Left ventricle myocardium inferior (tissue), 1 donor: ENCODE measurements around the gene SYTL3. TPM values are rescaled to one million over a fixed set of nuclear protein-coding genes. Genes with fewer than 3 reads are reported as not detected.
A peak's percentile ranks its signal among the peaks of the same experiment; 100 is the strongest.
"Not testable (repeated sequence)": the region's sequence is repeated elsewhere in the genome, so short reads cannot be mapped to it uniquely, and the experiment has no call there.

Source experiments
- DNase-seq: peaks from one replicate; pipeline ENCODE4 v3.0.0-alpha.2; 2020
- H3K27ac ChIP-seq: fragments of 200-600 bp; replicated peaks from 2 replicates; pipeline ENCODE4 v1.8.0; 2021
- H3K27me3 ChIP-seq: fragments of 200-600 bp; 2 replicates; pipeline ENCODE4 v1.8.0; 2021; ENCODE audit warnings: low read depth
- H3K36me3 ChIP-seq: fragments of 200-600 bp; 2 replicates; pipeline ENCODE4 v1.8.0; 2021
- H3K4me1 ChIP-seq: fragments of 200-600 bp; 2 replicates; pipeline ENCODE4 v1.8.0; 2021
- H3K4me3 ChIP-seq: fragments of 200-600 bp; 2 replicates; pipeline ENCODE4 v1.8.0; 2021; ENCODE audit warnings: mild to moderate bottlenecking, moderate library complexity
- H3K9me3 ChIP-seq: fragments of 200-600 bp; replicated peaks from 2 replicates; pipeline ENCODE4 v1.8.0; 2021
- intact Hi-C: fragments of 100-400 bp; cut with micrococcal nuclease; formaldehyde crosslinking; loops from one replicate; pipeline ENCODE4 v1.11.0; 2022
- total RNA-seq: library from RNA; stranded (reverse); fragmentation: NEBNext Ultra II Directional; extraction: Animal tissue kit (Norgen Biotek cat#: 25700); gene quantifications from one replicate; pipeline ENCODE4 v1.2.1, GENCODE V29; 2021
- TF ChIP-seq, protein P1 (sequence below): fragments of 200-600 bp; IDR thresholded peaks from 2 replicates; pipeline ENCODE4 v1.8.0; 2021; ENCODE audit warnings: antibody characterized with exemption, mild to moderate bottlenecking, borderline replicate concordance
- donor health status: DM: no; HTN: yes; CAD: no; lungs with severe emphysema.

The SYTL3 gene
- total RNA-seq, 1 donor from 2014 or later, result 11.2 TPM

- no peaks in the 10 kb centered on the region for H3K36me3 ChIP-seq
- intact Hi-C loops, result no loop called here
These were observed 45.1 kb downstream of the SYTL3 start for GRCh38 chr6:158694913-158695312.

DNA sequence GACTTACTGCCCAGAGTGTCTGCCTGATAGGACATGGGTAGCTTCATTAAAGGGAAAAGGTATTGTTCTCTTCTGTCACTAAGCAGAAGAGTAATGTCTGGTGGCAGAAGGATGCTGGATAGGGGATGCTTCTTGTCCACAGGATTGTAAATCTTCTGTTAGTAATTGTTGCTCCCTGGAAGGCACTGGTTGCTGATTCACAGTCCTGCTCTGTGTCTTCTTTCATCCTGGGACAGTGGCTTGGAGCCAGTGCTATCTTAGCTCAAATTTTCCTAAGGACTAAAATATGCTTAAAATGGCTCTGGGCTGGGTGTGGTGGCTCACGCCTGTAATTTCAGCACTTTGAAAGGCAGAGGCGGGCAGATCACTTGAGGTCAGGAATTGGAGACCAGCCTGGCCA is 48.0 kb downstream of the SYTL3 start:
- Histone ChIP-seq H3K4me3 (no peak overlapping the region), H3K9me3 (no peaks in the 10 kb centered on the region), H3K4me1 (no peaks in the 10 kb centered on the region), H3K27ac (no peak overlapping the region), H3K27me3 (no peaks in the 10 kb centered on the region), H3K36me3 (no peaks in the 10 kb centered on the region)
- intact Hi-C loops, result no loop called here
- TF ChIP-seq, protein P1, sequence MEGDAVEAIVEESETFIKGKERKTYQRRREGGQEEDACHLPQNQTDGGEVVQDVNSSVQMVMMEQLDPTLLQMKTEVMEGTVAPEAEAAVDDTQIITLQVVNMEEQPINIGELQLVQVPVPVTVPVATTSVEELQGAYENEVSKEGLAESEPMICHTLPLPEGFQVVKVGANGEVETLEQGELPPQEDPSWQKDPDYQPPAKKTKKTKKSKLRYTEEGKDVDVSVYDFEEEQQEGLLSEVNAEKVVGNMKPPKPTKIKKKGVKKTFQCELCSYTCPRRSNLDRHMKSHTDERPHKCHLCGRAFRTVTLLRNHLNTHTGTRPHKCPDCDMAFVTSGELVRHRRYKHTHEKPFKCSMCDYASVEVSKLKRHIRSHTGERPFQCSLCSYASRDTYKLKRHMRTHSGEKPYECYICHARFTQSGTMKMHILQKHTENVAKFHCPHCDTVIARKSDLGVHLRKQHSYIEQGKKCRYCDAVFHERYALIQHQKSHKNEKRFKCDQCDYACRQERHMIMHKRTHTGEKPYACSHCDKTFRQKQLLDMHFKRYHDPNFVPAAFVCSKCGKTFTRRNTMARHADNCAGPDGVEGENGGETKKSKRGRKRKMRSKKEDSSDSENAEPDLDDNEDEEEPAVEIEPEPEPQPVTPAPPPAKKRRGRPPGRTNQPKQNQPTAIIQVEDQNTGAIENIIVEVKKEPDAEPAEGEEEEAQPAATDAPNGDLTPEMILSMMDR, result no peak
- no peak for DNase-seq

More at GRCh38 chr6:158694913-158695312, 45.1 kb downstream of the SYTL3 start:
- H3K27ac ChIP-seq, result no peak overlapping the region
- no peaks in the 10 kb centered on the region for H3K27me3 ChIP-seq
- H3K9me3 ChIP-seq, result no peaks in the 10 kb centered on the region
- no peak overlapping the region for H3K4me3 ChIP-seq
- DNase-seq, result no peak
- H3K4me1 ChIP-seq, result no peaks in the 10 kb centered on the region
- TF ChIP-seq, protein P1, result no peak

DNA sequence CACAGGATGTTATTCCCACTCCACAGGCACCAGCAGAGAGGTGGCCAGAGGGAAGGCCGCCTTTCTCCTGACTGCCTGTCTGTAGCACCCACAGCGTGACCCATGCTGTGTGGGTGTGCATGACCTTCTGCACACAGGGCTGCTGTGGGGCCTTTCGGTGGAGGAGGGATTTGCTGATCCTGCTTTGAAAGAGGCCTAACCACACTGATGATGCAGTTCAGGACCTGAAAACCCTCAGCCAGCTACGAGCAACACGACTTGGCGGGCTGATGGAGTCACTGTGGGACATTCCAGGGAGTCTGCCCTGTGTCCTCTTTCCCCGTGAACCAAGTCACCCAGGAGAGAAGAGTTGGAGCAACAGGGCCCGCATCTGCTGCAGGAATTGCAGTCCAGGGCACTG is 49.1 kb downstream of the SYTL3 start:
- H3K27ac ChIP-seq, result no peak overlapping the region
- intact Hi-C loops, result no loop called here
- TF ChIP-seq, protein P1, result no peak
- no peak for DNase-seq
- no peaks in the 10 kb centered on the region for H3K27me3 ChIP-seq
- peaks cover 8% of the 10 kb centered on the region for H3K4me1 ChIP-seq
- H3K4me3 ChIP-seq, result no peak overlapping the region
- H3K36me3 ChIP-seq, result no peaks in the 10 kb centered on the region
- no peaks in the 10 kb centered on the region for H3K9me3 ChIP-seq

GRCh38 chr6:158701268-158701667 is 51.4 kb downstream of the SYTL3 start:
- H3K27me3 ChIP-seq, DNase-seq, H3K27ac ChIP-seq, H3K4me3 ChIP-seq, H3K36me3 ChIP-seq, H3K9me3 ChIP-seq: not testable (repeated sequence)
- H3K4me1 ChIP-seq, result peaks cover 25% of the 10 kb centered on the region
- intact Hi-C loops, result loop anchor here (10.0 kb wide), 2 partner anchors 94 to 164 kb away; no protein-coding TSS in a partner anchor

DNA sequence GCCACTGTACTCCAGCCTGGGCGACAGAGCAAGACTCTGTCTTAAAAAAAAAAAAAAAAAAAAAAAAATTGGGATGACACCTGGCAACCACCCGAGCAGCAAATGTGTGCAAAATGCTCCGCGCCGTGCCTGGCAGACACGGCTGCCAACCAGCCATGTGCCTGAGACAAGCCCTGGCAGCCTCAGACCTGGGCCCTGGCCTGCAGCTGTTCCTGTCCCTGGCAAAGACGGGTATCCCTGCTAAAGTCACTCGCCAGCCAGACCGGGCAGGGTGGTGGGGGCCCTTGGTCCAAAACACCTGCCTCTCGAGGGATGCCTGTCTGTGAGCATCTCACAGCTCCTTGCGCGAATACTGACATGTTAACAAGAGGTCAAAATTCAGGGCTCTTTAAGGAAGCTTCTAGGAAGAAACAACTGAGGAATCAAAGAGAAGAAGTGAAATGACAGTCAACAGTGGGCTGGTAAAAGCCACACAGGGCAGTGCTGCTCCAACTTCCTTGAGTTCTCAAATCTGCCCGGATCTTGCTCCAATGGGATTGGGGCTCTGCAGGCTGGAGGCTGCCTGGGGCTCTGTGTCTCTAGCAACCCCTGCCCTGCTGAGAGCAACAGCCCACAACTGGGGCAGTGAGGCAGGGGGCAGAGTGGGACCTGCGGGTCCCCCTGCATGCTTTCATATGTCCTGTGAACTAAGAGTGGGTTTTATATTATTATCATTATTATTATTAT is 53.4 kb downstream of the SYTL3 start:
- intact Hi-C loops, result loop anchor here (10.0 kb wide), 2 partner anchors 92 to 162 kb away; no protein-coding TSS in a partner anchor
- TF ChIP-seq, protein P1, result no peak
- DNase-seq, result peak; percentile 67
- Histone ChIP-seq H3K4me1 (peaks cover 45% of the 10 kb centered on the region), H3K27ac (peak overlapping the region; percentile 87), H3K9me3 (no peaks in the 10 kb centered on the region), H3K27me3 (no peaks in the 10 kb centered on the region), H3K4me3 (no peak overlapping the region), H3K36me3 (no peaks in the 10 kb centered on the region)
